GM23338 (cell line): ENCODE measurements around the gene ABHD15. TPM values are rescaled to one million over a fixed set of nuclear protein-coding genes. Genes with fewer than 3 reads are reported as not detected.

Experiments used
- ATAC-seq: fragments of 200-7000 bp; cut with Tn5 transposase; 3 replicates; pipeline ENCODE4 v1.9.1; 2020
- DNase-seq: peaks from one replicate; pipeline ENCODE4 v3.0.0-alpha.2; 2015; ENCODE audit warnings: low spot score
- H2AFZ ChIP-seq: fragments of 200-600 bp; sonication (generic); 2 replicates; pipeline ENCODE4 v1.8.0; 2016; ENCODE audit warnings: antibody characterized with exemption, mild to moderate bottlenecking, moderate library complexity
- H3F3A ChIP-seq: fragments of 200-600 bp; sonication (generic); replicated peaks from 2 replicates; pipeline ENCODE4 v1.8.0; 2017; ENCODE audit warnings: antibody characterized with exemption, mixed run types, low read depth
- H3K27ac ChIP-seq: fragments of 200-600 bp; sonication (generic); 2 replicates; pipeline ENCODE4 v1.6.1; 2016; ENCODE audit warnings: low read depth
- H3K27me3 ChIP-seq: fragments of 200-600 bp; sonication (generic); 2 replicates; pipeline ENCODE4 v1.8.0; 2016; ENCODE audit warnings: mild to moderate bottlenecking, mixed run types, moderate library complexity; ENCODE audit not compliant: insufficient read depth
- H3K36me3 ChIP-seq: fragments of 200-600 bp; sonication (generic); 2 replicates; pipeline ENCODE4 v1.8.0; 2016; ENCODE audit warnings: mild to moderate bottlenecking; ENCODE audit not compliant: insufficient read depth
- H3K4me1 ChIP-seq: fragments of 200-600 bp; sonication (generic); 2 replicates; pipeline ENCODE4 v1.8.0; 2016; ENCODE audit warnings: mild to moderate bottlenecking, moderate library complexity; ENCODE audit not compliant: insufficient read depth
- H3K4me2 ChIP-seq: fragments of 200-600 bp; sonication (generic); 2 replicates; pipeline ENCODE4 v1.7.1; 2017; ENCODE audit warnings: mixed run types
- H3K4me3 ChIP-seq: fragments of 200-600 bp; sonication (generic); 2 replicates; pipeline ENCODE4 v1.6.1; 2016; ENCODE audit warnings: mixed run types
- H3K79me2 ChIP-seq: fragments of 200-600 bp; sonication (generic); replicated peaks from 2 replicates; pipeline ENCODE4 v1.8.0; 2017; ENCODE audit warnings: mild to moderate bottlenecking; ENCODE audit not compliant: insufficient read depth
- H3K9me2 ChIP-seq: fragments of 200-600 bp; sonication (generic); 2 replicates; pipeline ENCODE4 v1.8.0; 2017; ENCODE audit not compliant: insufficient read depth
- H4K20me1 ChIP-seq: fragments of 200-600 bp; sonication (generic); replicated peaks from 2 replicates; pipeline ENCODE4 v1.8.0; 2017; ENCODE audit warnings: mild to moderate bottlenecking; ENCODE audit not compliant: insufficient read depth
- H3K27ac Mint-ChIP-seq: 2 replicates; pipeline ENCODE4 v1.8.0; 2020; ENCODE audit warnings: inconsistent platforms, mild to moderate bottlenecking, moderate library complexity, mixed read lengths
- H3K27me3 Mint-ChIP-seq: 3 replicates; pipeline ENCODE4 v1.8.0; 2022; ENCODE audit warnings: low read depth, mild to moderate bottlenecking, moderate library complexity, mixed read lengths, inconsistent platforms; ENCODE audit not compliant: insufficient read depth, poor library complexity
- H3K36me3 Mint-ChIP-seq: 3 replicates; pipeline ENCODE4 v1.8.0; 2021; ENCODE audit warnings: low read depth, mild to moderate bottlenecking, inconsistent platforms, moderate library complexity, mixed read lengths
- H3K4me1 Mint-ChIP-seq: 3 replicates; pipeline ENCODE4 v1.8.0; 2020; ENCODE audit warnings: mild to moderate bottlenecking, inconsistent platforms, mixed read lengths
- H3K4me3 Mint-ChIP-seq: 3 replicates; pipeline ENCODE4 v1.8.0; 2021; ENCODE audit warnings: moderate library complexity, mild to moderate bottlenecking, inconsistent platforms, mixed read lengths
- H3K9me3 Mint-ChIP-seq: 3 replicates; pipeline ENCODE4 v1.8.0; 2020; ENCODE audit warnings: moderate library complexity, mild to moderate bottlenecking, inconsistent platforms, mixed read lengths
- CREB1 ChIP-seq: fragments of 250-450 bp; sonication (Bioruptor Pico); IDR thresholded peaks from 2 replicates; pipeline ENCODE4 v1.5.0; 2020; ENCODE audit warnings: low read depth, mild to moderate bottlenecking, moderate library complexity
- CTCF ChIP-seq, 2 experiments: fragments of 200-600 bp in 1 of 2; sonication (generic) in 1 of 2; conservative IDR thresholded peaks; 2 replicates each; pipeline versions ENCODE4 v1.5.1 to v1.6.1; 2016 to 2017; ENCODE audit warnings: antibody characterized with exemption in 2 of 2, low read depth in 2 of 2, mild to moderate bottlenecking in 2 of 2, moderate library complexity in 1 of 2
- EZH2phosphoT487 ChIP-seq: fragments of 200-600 bp; sonication (generic); IDR thresholded peaks from one replicate; pipeline ENCODE4 v1.8.1; 2018; ENCODE audit warnings: antibody characterized with exemption; ENCODE audit not compliant: unreplicated experiment
- JUNB ChIP-seq: IDR thresholded peaks from one replicate; pipeline ENCODE4 v1.6.1; 2016; ENCODE audit warnings: antibody characterized with exemption; ENCODE audit not compliant: unreplicated experiment
- NANOG ChIP-seq: IDR thresholded peaks from 2 replicates; pipeline ENCODE4 v1.6.1; 2016; ENCODE audit warnings: antibody characterized with exemption, borderline replicate concordance
- POLR2AphosphoS5 ChIP-seq: IDR thresholded peaks from 2 replicates; pipeline ENCODE4 v1.6.1; 2016; ENCODE audit warnings: antibody characterized with exemption, low read depth
- ZNF331 ChIP-seq: fragments of 250-450 bp; sonication (Bioruptor Pico); IDR thresholded peaks from 2 replicates; pipeline ENCODE4 v1.5.0; 2020; ENCODE audit warnings: low read depth, mild to moderate bottlenecking, moderate library complexity
- polyA plus RNA-seq: library from polyadenylated mRNA; unstranded; fragments of >200 nt; fragmentation: Nextera tagmentation; extraction: Ambion mirVana; gene quantifications from 2 replicates; pipeline ENCODE4 v1.2.1, GENCODE V29; 2016
- total RNA-seq: library from RNA; depleted of rRNA; stranded (reverse); fragments of >200 nt; shearing (Covaris generic); gene quantifications from 2 replicates; pipeline ENCODE4 v1.2.3, GENCODE V29; 2014
- TF ChIP-seq, protein P1 (sequence below): IDR thresholded peaks from 2 replicates; pipeline ENCODE4 v1.6.1; 2016; ENCODE audit warnings: antibody characterized with exemption

Gene ABHD15
- total and polyA plus RNA-seq, 2 experiments from 2014 or later = 0.27 to 2.5 TPM

DNA sequence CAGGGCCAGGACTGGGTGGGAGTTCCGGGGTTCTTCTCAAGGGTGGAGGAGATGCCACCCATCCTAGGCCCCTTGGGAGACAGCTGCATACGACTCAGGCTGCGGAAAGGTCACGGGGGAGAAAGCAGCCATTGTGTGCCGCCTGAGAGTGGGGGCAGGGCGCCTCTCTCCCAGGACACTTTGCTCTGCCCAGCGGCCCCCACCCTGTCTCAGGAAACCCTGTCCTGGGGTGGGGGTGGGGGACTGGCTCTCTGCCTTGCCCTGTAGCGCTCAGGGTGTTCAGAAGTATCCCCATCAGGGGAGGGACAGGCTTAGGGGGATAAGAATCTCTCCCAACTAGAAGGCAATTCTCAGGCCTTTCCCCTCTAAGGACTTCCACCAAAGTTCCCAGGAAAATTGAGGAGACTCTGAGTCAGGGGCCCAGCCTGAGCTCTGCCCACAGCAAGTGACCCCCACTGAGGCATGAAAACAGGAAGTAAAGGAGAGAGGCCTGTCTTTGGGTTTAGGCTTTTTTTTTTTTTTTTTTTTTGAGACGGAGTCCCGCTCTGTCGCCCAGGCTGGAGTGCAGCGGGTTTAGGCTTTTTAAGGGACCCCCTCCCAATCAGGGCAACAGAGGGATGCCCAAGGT, 17.7 kb upstream of the ABHD15 start (continued):
- no peak for TF ChIP-seq JUNB
- no peak for TF ChIP-seq POLR2AphosphoS5
- TF ChIP-seq ZNF331 (CRISPR knock-in tag) = no peak
- TF ChIP-seq, protein P1, sequence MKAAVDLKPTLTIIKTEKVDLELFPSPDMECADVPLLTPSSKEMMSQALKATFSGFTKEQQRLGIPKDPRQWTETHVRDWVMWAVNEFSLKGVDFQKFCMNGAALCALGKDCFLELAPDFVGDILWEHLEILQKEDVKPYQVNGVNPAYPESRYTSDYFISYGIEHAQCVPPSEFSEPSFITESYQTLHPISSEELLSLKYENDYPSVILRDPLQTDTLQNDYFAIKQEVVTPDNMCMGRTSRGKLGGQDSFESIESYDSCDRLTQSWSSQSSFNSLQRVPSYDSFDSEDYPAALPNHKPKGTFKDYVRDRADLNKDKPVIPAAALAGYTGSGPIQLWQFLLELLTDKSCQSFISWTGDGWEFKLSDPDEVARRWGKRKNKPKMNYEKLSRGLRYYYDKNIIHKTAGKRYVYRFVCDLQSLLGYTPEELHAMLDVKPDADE = no peak

GRCh38 chr17:29583324-29584248, 16.7 kb upstream of the ABHD15 start:
- Mint-ChIP-seq H3K27me3 (peaks cover 12% of the 10 kb centered on the region), H3K9me3 (no peaks in the 10 kb centered on the region), H3K36me3 (peaks cover 28% of the 10 kb centered on the region), H3K4me3 (no peak overlapping the region), H3K27ac (peak overlapping the region; percentile 52; the same call in 1 of the 2 replicates), H3K4me1 (peaks cover 39% of the 10 kb centered on the region)
- H3F3A ChIP-seq = peaks cover 15% of the 10 kb centered on the region; the same call in 1 of the 2 replicates
- peaks cover 32% of the 10 kb centered on the region for H3K4me1 ChIP-seq
- no peak overlapping the region for H3K27ac ChIP-seq
- H3K9me2 ChIP-seq = no peaks in the 10 kb centered on the region
- no peak for DNase-seq
- no peaks in the 10 kb centered on the region for H3K27me3 ChIP-seq
- H3K79me2 ChIP-seq = peaks cover 41% of the 10 kb centered on the region
- H3K4me3 ChIP-seq = no peak overlapping the region
- H4K20me1 ChIP-seq = peaks cover 18% of the 10 kb centered on the region
- H2AFZ ChIP-seq = no peak overlapping the region
- no peak overlapping the region for H3K4me2 ChIP-seq
- H3K36me3 ChIP-seq = no peaks in the 10 kb centered on the region
- TF ChIP-seq NANOG = no peak
- TF ChIP-seq CTCF (conservative IDR thresholded peaks at IDR 0.05; ENCODE audit: low read depth in 2 of 2) = no peak
- no peak for TF ChIP-seq JUNB
- TF ChIP-seq EZH2phosphoT487 = no peak
- TF ChIP-seq POLR2AphosphoS5 = no peak
- no peak for TF ChIP-seq CREB1 (CRISPR knock-in tag)
- TF ChIP-seq ZNF331 (CRISPR knock-in tag) = peak; percentile 64
- TF ChIP-seq, protein P1 = no peak
- no peak for ATAC-seq
